WTC11 (cell line): Measurements from ENCODE around the gene ALK.

Experiments used
- ATF3 ChIP-seq: sonication (generic); formaldehyde crosslinking; conservative IDR thresholded peaks from 2 replicates; pipeline ENCODE4 v1.8.1; 2022; ENCODE audit warnings: mild to moderate bottlenecking, missing genetic modification reagents
- CTCF ChIP-seq: fragments of 200-600 bp; IDR thresholded peaks from 2 replicates; pipeline ENCODE4 v1.8.0; 2022; ENCODE audit warnings: antibody characterized with exemption
- MAX ChIP-seq: sonication (generic); formaldehyde crosslinking; IDR thresholded peaks from 2 replicates; pipeline ENCODE4 v1.8.0; 2022; ENCODE audit warnings: mild to moderate bottlenecking, missing genetic modification reagents
- RELA ChIP-seq: sonication (generic); formaldehyde crosslinking; IDR thresholded peaks from 2 replicates; pipeline ENCODE4 v1.8.1; 2022; ENCODE audit warnings: missing genetic modification reagents, mild to moderate bottlenecking, borderline replicate concordance
- USF1 ChIP-seq: sonication (generic); formaldehyde crosslinking; IDR thresholded peaks from 2 replicates; pipeline ENCODE4 v1.8.0; 2022; ENCODE audit warnings: mild to moderate bottlenecking, missing genetic modification reagents
- ZNF121 ChIP-seq: sonication (generic); formaldehyde crosslinking; IDR thresholded peaks from 2 replicates; pipeline ENCODE4 v1.8.0; 2023; ENCODE audit warnings: missing genetic modification reagents
- TF ChIP-seq, protein P1 (sequence below): sonication (generic); formaldehyde crosslinking; IDR thresholded peaks from 2 replicates; pipeline ENCODE4 v1.8.1; 2023; ENCODE audit warnings: mild to moderate bottlenecking, missing genetic modification reagents

- TF ChIP-seq USF1 (CRISPR knock-in tag), result no peak
- TF ChIP-seq CTCF, result no peak
- TF ChIP-seq, protein P1, sequence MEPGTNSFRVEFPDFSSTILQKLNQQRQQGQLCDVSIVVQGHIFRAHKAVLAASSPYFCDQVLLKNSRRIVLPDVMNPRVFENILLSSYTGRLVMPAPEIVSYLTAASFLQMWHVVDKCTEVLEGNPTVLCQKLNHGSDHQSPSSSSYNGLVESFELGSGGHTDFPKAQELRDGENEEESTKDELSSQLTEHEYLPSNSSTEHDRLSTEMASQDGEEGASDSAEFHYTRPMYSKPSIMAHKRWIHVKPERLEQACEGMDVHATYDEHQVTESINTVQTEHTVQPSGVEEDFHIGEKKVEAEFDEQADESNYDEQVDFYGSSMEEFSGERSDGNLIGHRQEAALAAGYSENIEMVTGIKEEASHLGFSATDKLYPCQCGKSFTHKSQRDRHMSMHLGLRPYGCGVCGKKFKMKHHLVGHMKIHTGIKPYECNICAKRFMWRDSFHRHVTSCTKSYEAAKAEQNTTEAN (CRISPR knock-in tag), result no peak
- no peak for TF ChIP-seq ZNF121 (CRISPR knock-in tag)
- no peak for TF ChIP-seq RELA (CRISPR knock-in tag)
- no peak for TF ChIP-seq MAX (CRISPR knock-in tag)
- TF ChIP-seq ATF3, result no peak
Observed at GRCh38 chr2:29232041-29232440, 689.3 kb downstream of the ALK start.
